K562 (cell line): ENCODE measurements around the gene DGCR8. TPM values are rescaled to one million over a fixed set of nuclear protein-coding genes. Genes with fewer than 3 reads are reported as not detected.

Experiments used
- ATAC-seq: fragments of 200-7000 bp; cut with Tn5 transposase; 3 replicates; pipeline ENCODE4 v1.9.1; 2020; ENCODE audit warnings: moderate library complexity
- BruUV-seq: library from RNA; stranded (reverse); fragments of 400-500 nt; replicated peaks from 2 replicates; lab custom pipeline; 2021; lab: Mats Ljungman, UMichigan
- CTCF ChIA-PET: fragments of 300-600 bp; formaldehyde crosslinking; extraction: SDS; loops from one replicate; lab custom pipeline; 2021; ENCODE audit warnings: low intra/inter-chr PET ratio; lab: Yijun Ruan, JAX
- POLR2A ChIA-PET: fragments of 300-600, 350-650 bp; sonication (Branson Sonifier 250); formaldehyde crosslinking; extraction: SDS; loops from one replicate; lab custom pipeline; 2021; ENCODE audit warnings: antibody characterized with exemption, inconsistent platforms; lab: Yijun Ruan, JAX
- DNase-seq, 4 experiments: peaks; one replicate each; pipeline versions ENCODE4 v3.0.0 to v3.0.0-alpha.2; 2011 to 2018; ENCODE audit warnings: low spot score in 3 of 4, mixed read lengths in 3 of 4; ENCODE audit errors: extremely low read depth in 1 of 4
- FAIRE-seq: peaks from 2 replicates; lab custom pipeline; 2011; peaks lifted over from hg19 to GRCh38; lab: Jason Lieb, UNC
- H2AFZ ChIP-seq: 2 replicates; pipeline ENCODE4 v1.6.0; 2011; ENCODE audit warnings: low read depth, low read length, control low read depth, inconsistent platforms
- H3K27ac ChIP-seq: fragments of 200-600 bp; 3 replicates; pipeline ENCODE4 v1.8.0; 2011; ENCODE audit warnings: low read depth, mild to moderate bottlenecking, control low read depth, inconsistent platforms, low read length, moderate library complexity, mixed read lengths; ENCODE audit errors: extremely low read depth
- H3K27me3 ChIP-seq, 2 experiments: fragments of 300-600 bp in 1 of 2; 2 replicates in 1 of 2; 3 replicates in 1 of 2; pipeline versions ENCODE4 v1.6.0 to v1.8.0; 2011; ENCODE audit warnings: inconsistent platforms in 2 of 2, low read length in 2 of 2, mild to moderate bottlenecking in 1 of 2, mixed read lengths in 1 of 2, moderate library complexity in 1 of 2; ENCODE audit not compliant: control insufficient read depth in 2 of 2, insufficient read depth in 2 of 2
- H3K36me3 ChIP-seq: fragments of 300-600 bp; 3 replicates; pipeline ENCODE4 v1.8.0; 2011; ENCODE audit warnings: mild to moderate bottlenecking, low read length, inconsistent platforms; ENCODE audit not compliant: control insufficient read depth, insufficient read depth
- H3K4me1 ChIP-seq, 2 experiments: fragments of 200-600 bp in 1 of 2; replicated peaks in 1 of 2; 2 replicates in 1 of 2; 3 replicates in 1 of 2; pipeline versions ENCODE4 v1.5.1 to v1.8.0; 2011; ENCODE audit warnings: inconsistent platforms in 2 of 2, low read length in 2 of 2, mild to moderate bottlenecking in 1 of 2, mixed read lengths in 1 of 2, moderate library complexity in 1 of 2; ENCODE audit not compliant: control insufficient read depth in 2 of 2, insufficient read depth in 2 of 2
- H3K4me2 ChIP-seq: 2 replicates; pipeline ENCODE4 v1.6.1; 2011; ENCODE audit warnings: low read length, control low read depth, inconsistent platforms, mixed read lengths; ENCODE audit not compliant: insufficient read depth
- H3K4me3 ChIP-seq: fragments of 200-600 bp; sonication (generic), shearing (Covaris generic); 2 replicates; pipeline ENCODE4 v1.5.1; 2016; ENCODE audit warnings: control low read depth, inconsistent platforms
- H3K79me2 ChIP-seq: fragments of 200-600 bp; 3 replicates; pipeline ENCODE4 v1.8.0; 2011; ENCODE audit warnings: low read length, inconsistent platforms; ENCODE audit not compliant: control insufficient read depth, insufficient read depth
- H3K9ac ChIP-seq, 2 experiments: 2 replicates each; pipeline versions ENCODE4 v1.6.0 to v1.6.1; 2011; ENCODE audit warnings: low read depth in 2 of 2, low read length in 2 of 2, control low read depth in 1 of 2, inconsistent platforms in 1 of 2, mild to moderate bottlenecking in 1 of 2, mixed read lengths in 1 of 2; ENCODE audit not compliant: insufficient read depth in 1 of 2
- H3K9me1 ChIP-seq: one replicate; pipeline ENCODE4 v1.6.0; 2011; ENCODE audit warnings: inconsistent platforms, mild to moderate bottlenecking, low read length, moderate library complexity; ENCODE audit not compliant: control insufficient read depth, insufficient read depth
- H3K9me3 ChIP-seq: replicated peaks from 2 replicates; pipeline ENCODE4 v1.5.1; 2011; ENCODE audit warnings: low read depth, low read length, inconsistent platforms; ENCODE audit not compliant: control insufficient read depth, insufficient read depth
- H4K20me1 ChIP-seq: replicated peaks from 2 replicates; pipeline ENCODE4 v1.6.1; 2011; ENCODE audit warnings: low read length, inconsistent platforms, mixed read lengths; ENCODE audit not compliant: control insufficient read depth, insufficient read depth
- ATF2 ChIP-seq: sonication (generic); formaldehyde crosslinking; IDR thresholded peaks from 2 replicates; pipeline ENCODE4 v1.8.1; 2022; ENCODE audit warnings: missing genetic modification reagents
- CCNT2 ChIP-seq: IDR thresholded peaks from 2 replicates; pipeline ENCODE4 v1.6.1; 2011; ENCODE audit warnings: borderline replicate concordance, low read depth, mild to moderate bottlenecking, moderate library complexity, mixed read lengths, low read length; ENCODE audit not compliant: insufficient read length; ENCODE audit errors: extremely low read depth
- CREB1 ChIP-seq, 2 experiments: sonication (generic) in 1 of 2; formaldehyde crosslinking in 1 of 2; IDR thresholded peaks; 2 replicates each; pipeline versions ENCODE4 v1.6.1 to v1.8.0; 2012 to 2022; ENCODE audit warnings: inconsistent platforms in 1 of 2, mild to moderate bottlenecking in 1 of 2, missing genetic modification reagents in 1 of 2, moderate library complexity in 1 of 2
- FOXA1 ChIP-seq: fragments of 450-650 bp; IDR thresholded peaks from 2 replicates; pipeline ENCODE4 v1.6.1; 2016; ENCODE audit warnings: mild to moderate bottlenecking, borderline replicate concordance
- FOXK1 ChIP-seq: sonication (generic); formaldehyde crosslinking; IDR thresholded peaks from 2 replicates; pipeline ENCODE4 v1.8.0; 2022; ENCODE audit warnings: missing genetic modification reagents, mild to moderate bottlenecking, borderline replicate concordance
- PHB2 ChIP-seq: fragments of 450-650 bp; IDR thresholded peaks from 2 replicates; pipeline ENCODE4 v1.6.1; 2017; ENCODE audit warnings: low read depth
- RFX1 ChIP-seq: fragments of 450-650 bp; IDR thresholded peaks from 2 replicates; pipeline ENCODE4 v1.6.1; 2016; ENCODE audit warnings: mild to moderate bottlenecking, moderate library complexity
- USF1 ChIP-seq: sonication (generic); formaldehyde crosslinking; IDR thresholded peaks from 2 replicates; pipeline ENCODE4 v1.9.0; 2022; ENCODE audit warnings: mild to moderate bottlenecking, missing genetic modification reagents
- ZNF121 ChIP-seq: sonication (generic); formaldehyde crosslinking; conservative IDR thresholded peaks from 2 replicates; pipeline ENCODE4 v1.8.0; 2022; ENCODE audit warnings: missing genetic modification reagents
- ZNF143 ChIP-seq: sonication (generic); formaldehyde crosslinking; IDR thresholded peaks from 2 replicates; pipeline ENCODE4 v1.9.0; 2022; ENCODE audit warnings: mild to moderate bottlenecking, missing genetic modification reagents
- ZNF174 ChIP-seq: fragments of 250-450 bp; sonication (Bioruptor Pico); IDR thresholded peaks from 2 replicates; pipeline ENCODE4 v1.4.0; 2020; ENCODE audit warnings: mild to moderate bottlenecking
- WGBS: fragments of 100-300 bp; shearing (Covaris generic); methylation state at CpG from one replicate; pipeline ENCODE4 v1.1.6; 2016; ENCODE audit warnings: low coverage, mixed read lengths; ENCODE audit not compliant: insufficient coverage; ENCODE audit errors: missing lambda C conversion rate; 5-methylcytosine and 5-hydroxymethylcytosine counted together
- in situ Hi-C: fragments of 300-500 bp; cut with MboI; formaldehyde crosslinking; loops from 4 replicates; pipeline ENCODE4 v1.15.0; 2018; ENCODE audit warnings: inconsistent platforms, mixed read lengths
- intact Hi-C: fragments of 100-400 bp; cut with micrococcal nuclease; formaldehyde crosslinking; loops from 2 replicates; pipeline ENCODE4 v1.14.2; 2022
- polyA plus RNA-seq, 8 experiments: library from polyadenylated mRNA; depleted of rRNA in 4 of 8; stranded (reverse) in 5 of 8; unstranded in 3 of 8; fragments of >200 nt; fragmentation: Nextera tagmentation in 2 of 8; fragmentation: Illumina TruSeq in 1 of 8; extraction: Ambion mirVana in 2 of 8; extraction: Trizol in 1 of 8; gene quantifications; 2 replicates each; pipeline versions ENCODE4 v1.2.1 to v1.2.3, GENCODE V29; 2011 to 2014; ENCODE audit warnings: inconsistent platforms in 1 of 8, missing spikeins in 1 of 8
- total RNA-seq, 7 experiments: library from RNA; depleted of rRNA in 6 of 7; stranded (reverse); fragments of >200 nt in 6 of 7; fragmentation: Illumina TruSeq in 2 of 7; extraction: Trizol in 2 of 7; gene quantifications; 2 replicates each; pipeline versions ENCODE4 v1.2.1 to v1.2.3, GENCODE V29; 2011 to 2021; ENCODE audit warnings: low replicate concordance in 1 of 7

The DGCR8 gene
- total and polyA plus RNA-seq, 9 of the 15 experiments (the other 6 are each of a cell fraction or from before 2014, with no cell fraction given), result 5.9 to 144 (median 80.1) TPM

GRCh38 chr22:20155330-20156041 lies 75.4 kb downstream of the DGCR8 start (continued):
- TF ChIP-seq ATF2 (0 out of 2 replicates have a peak, but pooled peaks have one; percentile 12), RFX1 (peak; percentile 95), ZNF143 (CRISPR knock-in tag) (0 out of 2 replicates have a peak, but pooled peaks have one; percentile 39), USF1 (CRISPR knock-in tag) (peak; percentile 42; the same call in 1 of the 2 replicates), ZNF121 (CRISPR knock-in tag) (peak; percentile 88)
- TF ChIP-seq, all 486 proteins: peak for 31

GRCh38 chr22:20156042-20156389 lies 76.0 kb downstream of the DGCR8 start:
- intact Hi-C loops, result loop anchor here (5.0 to 10.0 kb wide), 2 partner anchors 36 to 259 kb away; no protein-coding TSS in a partner anchor
- H3K36me3 ChIP-seq, result no peaks in the 10 kb centered on the region
- DNase-seq (no peak), ATAC-seq (no peak), FAIRE-seq (no peak)
- H3K79me2 ChIP-seq, result no peaks in the 10 kb centered on the region
- CTCF ChIA-PET, result interaction anchor here (0.6 to 5.5 kb wide), 9 partner anchors 13 to 585 kb away, joined by 3 to 126 read pairs (median 8); partner anchors contain the start of gene RTN4R
- no peak overlapping the region for H2AFZ ChIP-seq
- POLR2A ChIA-PET, result interaction anchor here (0.7 to 1.4 kb wide), 2 partner anchors 38 to 128 kb away, joined by 4 to 5 read pairs; no protein-coding TSS in a partner anchor
- WGBS, result 2% methylated on average over 7 of the region's 7 CpGs
- H4K20me1 ChIP-seq, result peaks cover 45% of the 10 kb centered on the region
- no peaks in the 10 kb centered on the region for H3K9me3 ChIP-seq
- H3K27me3 ChIP-seq, result peaks cover 33 to 75% of the 10 kb centered on the region in 2 experiments; a peak in 4 of 5 replicates
- no peak overlapping the region for H3K4me2 ChIP-seq
- no TSS peak for BruUV-seq
- H3K9me1 ChIP-seq, result no peaks in the 10 kb centered on the region
- H3K4me1 ChIP-seq, result peaks cover 0 to 69% of the 10 kb centered on the region in 2 experiments; a peak in 2 of 5 replicates
- in situ Hi-C loops, result loop anchor here (5.0 to 25.0 kb wide), 3 partner anchors 136 to 531 kb away; no protein-coding TSS in a partner anchor
- H3K4me3 ChIP-seq, result no peak overlapping the region
- no peak overlapping the region for H3K27ac ChIP-seq
- peak overlapping the region in 1 of 2 experiments; percentile 9; a peak in 1 of 4 replicates for H3K9ac ChIP-seq
- TF ChIP-seq CCNT2, result no peak
- TF ChIP-seq ZNF174 (CRISPR knock-in tag), result no peak
- no peak for TF ChIP-seq CREB1 (IDR thresholded peaks at IDR 0.05)
- 0 out of 2 replicates have a peak, but pooled peaks have one; percentile 0 for TF ChIP-seq CREB1 (CRISPR knock-in tag; IDR thresholded peaks at IDR 0.05)
- no peak for TF ChIP-seq PHB2
- TF ChIP-seq FOXA1, result no peak
- TF ChIP-seq FOXK1 (CRISPR knock-in tag), result peak; percentile 65; the same call in 1 of the 2 replicates
